IMR-90 (cell line): Measurements from ENCODE around the gene PDE11A.
A peak's percentile ranks its signal among the peaks of the same experiment; 100 is the strongest.

Experiments used
- BHLHE40 ChIP-seq: fragments of 150-350 bp; IDR thresholded peaks from 2 replicates; pipeline ENCODE4 v1.6.1; 2016; ENCODE audit warnings: mild to moderate bottlenecking, low read depth, low read length
- CEBPB ChIP-seq: IDR thresholded peaks from 2 replicates; pipeline ENCODE4 v1.6.1; 2012; ENCODE audit warnings: low read depth, low read length, improper control_type of control experiment
- POLR2A ChIP-seq: IDR thresholded peaks from 2 replicates; pipeline ENCODE4 v1.6.1; 2012; ENCODE audit warnings: mild to moderate bottlenecking, low read depth, low read length
- RAD21 ChIP-seq: IDR thresholded peaks from 2 replicates; pipeline ENCODE4 v1.6.1; 2012; ENCODE audit warnings: low read length, improper control_type of control experiment
- SMC3 ChIP-seq: fragments of 150-350 bp; IDR thresholded peaks from 2 replicates; pipeline ENCODE4 v1.6.1; 2016; ENCODE audit warnings: low read depth, mild to moderate bottlenecking, antibody characterized with exemption, low read length, moderate library complexity
- TF ChIP-seq, protein P1 (sequence below): fragments of 150-350 bp; IDR thresholded peaks from 2 replicates; pipeline ENCODE4 v1.6.1; 2017; ENCODE audit warnings: mild to moderate bottlenecking, antibody characterized with exemption, low read length, low read depth
- TF ChIP-seq, protein P2 (sequence below): conservative IDR thresholded peaks from 2 replicates; pipeline ENCODE4 v1.5.1; 2012; ENCODE audit warnings: mild to moderate bottlenecking, low read depth, low read length, improper control_type of control experiment

DNA sequence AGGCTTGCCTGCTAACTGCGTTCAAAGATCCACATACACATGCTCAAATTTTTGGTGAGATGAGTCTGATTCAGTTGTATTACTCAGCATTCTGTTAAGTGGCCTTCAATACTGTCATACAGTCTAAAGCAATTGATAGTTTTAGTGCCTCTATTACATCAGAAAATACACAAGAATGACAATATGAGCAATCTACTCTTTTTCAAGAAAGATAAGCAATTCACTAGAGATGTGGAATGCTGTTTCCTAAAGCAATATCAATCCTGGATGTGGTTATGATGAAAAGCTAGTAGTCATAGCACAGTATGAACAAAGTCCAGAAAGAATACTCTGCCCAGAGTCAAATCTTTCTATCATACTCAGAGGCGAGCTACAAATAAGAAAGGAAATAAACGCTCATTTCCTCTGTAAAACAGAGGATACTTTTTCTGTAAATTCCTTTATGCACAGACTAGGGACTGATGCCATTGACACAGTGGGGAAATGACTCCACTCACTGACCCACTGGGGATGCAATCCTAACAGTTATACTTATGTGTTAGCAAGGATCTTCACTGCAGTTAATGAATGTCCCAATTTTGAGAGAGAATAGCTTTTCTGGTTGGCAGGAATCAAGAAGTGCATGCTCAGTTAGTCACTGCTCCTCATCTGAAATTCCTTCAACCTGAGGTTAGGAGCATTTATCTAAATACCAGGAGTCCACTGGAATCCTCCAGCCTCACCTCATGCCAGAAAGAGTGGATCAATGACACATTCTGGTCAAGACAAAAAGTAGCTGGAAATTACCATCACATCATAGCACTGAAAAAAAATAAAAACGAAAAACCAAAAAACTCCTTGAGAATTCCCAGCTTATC lies 83.3 kb downstream of the PDE11A start:
- TF ChIP-seq, protein P1, sequence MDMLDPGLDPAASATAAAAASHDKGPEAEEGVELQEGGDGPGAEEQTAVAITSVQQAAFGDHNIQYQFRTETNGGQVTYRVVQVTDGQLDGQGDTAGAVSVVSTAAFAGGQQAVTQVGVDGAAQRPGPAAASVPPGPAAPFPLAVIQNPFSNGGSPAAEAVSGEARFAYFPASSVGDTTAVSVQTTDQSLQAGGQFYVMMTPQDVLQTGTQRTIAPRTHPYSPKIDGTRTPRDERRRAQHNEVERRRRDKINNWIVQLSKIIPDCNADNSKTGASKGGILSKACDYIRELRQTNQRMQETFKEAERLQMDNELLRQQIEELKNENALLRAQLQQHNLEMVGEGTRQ, result no peak
- TF ChIP-seq, protein P2, sequence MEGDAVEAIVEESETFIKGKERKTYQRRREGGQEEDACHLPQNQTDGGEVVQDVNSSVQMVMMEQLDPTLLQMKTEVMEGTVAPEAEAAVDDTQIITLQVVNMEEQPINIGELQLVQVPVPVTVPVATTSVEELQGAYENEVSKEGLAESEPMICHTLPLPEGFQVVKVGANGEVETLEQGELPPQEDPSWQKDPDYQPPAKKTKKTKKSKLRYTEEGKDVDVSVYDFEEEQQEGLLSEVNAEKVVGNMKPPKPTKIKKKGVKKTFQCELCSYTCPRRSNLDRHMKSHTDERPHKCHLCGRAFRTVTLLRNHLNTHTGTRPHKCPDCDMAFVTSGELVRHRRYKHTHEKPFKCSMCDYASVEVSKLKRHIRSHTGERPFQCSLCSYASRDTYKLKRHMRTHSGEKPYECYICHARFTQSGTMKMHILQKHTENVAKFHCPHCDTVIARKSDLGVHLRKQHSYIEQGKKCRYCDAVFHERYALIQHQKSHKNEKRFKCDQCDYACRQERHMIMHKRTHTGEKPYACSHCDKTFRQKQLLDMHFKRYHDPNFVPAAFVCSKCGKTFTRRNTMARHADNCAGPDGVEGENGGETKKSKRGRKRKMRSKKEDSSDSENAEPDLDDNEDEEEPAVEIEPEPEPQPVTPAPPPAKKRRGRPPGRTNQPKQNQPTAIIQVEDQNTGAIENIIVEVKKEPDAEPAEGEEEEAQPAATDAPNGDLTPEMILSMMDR, result no peak
- TF ChIP-seq POLR2A (no peak), RAD21 (no peak), BHLHE40 (no peak), SMC3 (no peak), CEBPB (peak; percentile 54)
